CD4-positive, alpha-beta T cell (primary cell): Measurements from ENCODE around the gene DNMT3A. TPM values are rescaled to one million over a fixed set of nuclear protein-coding genes. Genes with fewer than 3 reads are reported as not detected.

Experiments used
- ATAC-seq: fragments of 200-7000 bp; cut with Tn5 transposase; one replicate; pipeline ENCODE4 v1.10.0; 2022; ENCODE audit warnings: mild to moderate bottlenecking; ENCODE audit not compliant: poor library complexity
- CTCF ChIA-PET: fragments of 350-600 bp; sonication (Branson Sonifier 250); formaldehyde crosslinking; loops from one replicate; lab custom pipeline; 2021; ENCODE audit warnings: antibody characterized with exemption, inconsistent platforms; lab: Charles Lee
- POLR2A ChIA-PET: fragments of 350-600 bp; sonication (Branson Sonifier 250); formaldehyde crosslinking; loops from one replicate; lab custom pipeline; 2021; ENCODE audit warnings: antibody characterized with exemption, inconsistent platforms; lab: Charles Lee
- DNase-seq, 14 experiments: peaks; one replicate each; pipeline ENCODE4 v3.0.0-alpha.2; 2013 to 2020; ENCODE audit warnings: mixed read lengths in 2 of 14
- H3K27ac ChIP-seq, 2 donors: one replicate each; pipeline versions ENCODE4 v1.5.1 to v1.7.0; 2013; ENCODE audit warnings: low read length in 2 of 2, low read depth in 1 of 2, mild to moderate bottlenecking in 1 of 2
- H3K27me3 ChIP-seq, 2 experiments: 1 replicate in 1 of 2; 2 replicates in 1 of 2; pipeline versions ENCODE4 v1.6.1 to v1.7.0; 2013; ENCODE audit warnings: low read length in 2 of 2, control low read depth in 1 of 2, mild to moderate bottlenecking in 1 of 2, moderate library complexity in 1 of 2; ENCODE audit not compliant: insufficient read depth in 2 of 2, control insufficient read depth in 1 of 2
- H3K36me3 ChIP-seq: one replicate; pipeline ENCODE4 v1.6.1; 2013; ENCODE audit warnings: low read length, control low read depth; ENCODE audit not compliant: insufficient read depth
- H3K4me1 ChIP-seq: one replicate; pipeline ENCODE4 v1.6.1; 2013; ENCODE audit warnings: low read length, control low read depth; ENCODE audit not compliant: insufficient read depth
- H3K4me3 ChIP-seq: one replicate; pipeline ENCODE4 v1.5.1; 2013; ENCODE audit warnings: mild to moderate bottlenecking, low read length, moderate library complexity
- H3K9me3 ChIP-seq, 2 experiments: 1 replicate in 1 of 2; 2 replicates in 1 of 2; pipeline versions ENCODE4 v1.6.1 to v1.7.0; 2013; ENCODE audit warnings: low read length in 2 of 2, mild to moderate bottlenecking in 2 of 2, control low read depth in 1 of 2, moderate library complexity in 1 of 2; ENCODE audit not compliant: control insufficient read depth in 1 of 2, insufficient read depth in 1 of 2
- H3K27ac Mint-ChIP-seq: one replicate; pipeline ENCODE4 v1.8.0; 2020; ENCODE audit warnings: mixed read lengths
- H3K27me3 Mint-ChIP-seq: one replicate; pipeline ENCODE4 v1.8.0; 2021; ENCODE audit warnings: mixed read lengths
- H3K36me3 Mint-ChIP-seq: one replicate; pipeline ENCODE4 v1.8.0; 2021; ENCODE audit warnings: low read depth, mixed read lengths
- H3K4me1 Mint-ChIP-seq: one replicate; pipeline ENCODE4 v1.8.0; 2021; ENCODE audit warnings: low read depth, mixed read lengths
- H3K4me3 Mint-ChIP-seq: one replicate; pipeline ENCODE4 v1.8.0; 2020; ENCODE audit warnings: mild to moderate bottlenecking, mixed read lengths
- H3K9me3 Mint-ChIP-seq: one replicate; pipeline ENCODE4 v1.8.0; 2020; ENCODE audit warnings: mixed read lengths
- intact Hi-C, 2 experiments: fragments of 100-400 bp; cut with DNase I in 1 of 2; cut with micrococcal nuclease in 1 of 2; formaldehyde crosslinking; loops; one replicate each; pipeline versions ENCODE4 v1.15.1 to v1.9.0; 2023 to 2025; cut with DNase I, micrococcal nuclease
- total RNA-seq, 174 experiments: library from RNA in 2 of 174; stranded (reverse) in 2 of 174; gene quantifications; one replicate each; pipeline ENCODE4 v1.2.3 and lab custom pipeline; 2021 to 2026
- TF ChIP-seq, protein P1 (sequence below): fragments of 200-600 bp; IDR thresholded peaks from one replicate; pipeline ENCODE4 v1.8.0; 2022; ENCODE audit warnings: antibody characterized with exemption, mild to moderate bottlenecking

The DNMT3A gene
- total RNA-seq, 2 experiments from 2014 or later: 57.1 to 62.1 TPM

DNA sequence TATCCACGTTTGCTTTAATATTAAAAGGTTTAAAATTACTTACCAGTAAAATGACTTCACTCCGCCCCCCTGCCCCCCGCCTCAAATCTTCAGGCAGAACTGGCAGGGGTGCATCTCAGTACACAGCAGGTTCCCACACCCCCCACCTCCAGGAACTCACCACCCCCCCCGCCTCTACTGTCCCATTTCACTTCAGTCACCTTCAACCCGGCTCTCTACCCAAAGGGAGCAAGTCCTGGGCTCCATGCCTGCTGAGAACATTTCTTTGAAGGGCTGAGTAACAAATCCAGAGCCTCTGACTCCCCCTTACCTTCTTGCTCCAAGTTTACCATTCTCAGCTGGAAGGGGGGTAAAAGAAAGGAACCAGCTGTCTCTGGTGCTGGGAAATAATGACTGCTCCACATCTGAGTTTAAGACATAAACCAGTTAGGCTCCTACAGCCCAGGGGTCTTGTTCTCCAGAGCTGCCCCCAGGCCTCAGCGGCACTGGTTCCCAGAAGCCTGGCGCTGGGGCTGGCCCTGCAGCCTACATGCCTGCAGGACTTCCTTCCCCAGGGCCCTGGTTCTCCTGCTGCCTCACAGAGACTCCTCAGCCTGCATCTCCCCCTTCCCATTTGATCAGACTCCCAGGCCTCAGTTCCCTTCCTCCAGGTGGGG, 42.8 kb downstream of the DNMT3A start:
- H3K27me3 Mint-ChIP-seq: no peaks in the 10 kb centered on the region
- peaks cover 71% of the 10 kb centered on the region for H3K36me3 Mint-ChIP-seq
- H3K9me3 Mint-ChIP-seq: no peaks in the 10 kb centered on the region
- H3K9me3 ChIP-seq: no peaks in the 10 kb centered on the region
- H3K27ac Mint-ChIP-seq: peak overlapping the region; percentile 56
- DNase-seq: no peak
- no peak overlapping the region for H3K4me3 Mint-ChIP-seq
- intact Hi-C loops: no loop called here
- no peaks in the 10 kb centered on the region for H3K27me3 ChIP-seq
- CTCF ChIA-PET: no interaction called here
- TF ChIP-seq, protein P1, sequence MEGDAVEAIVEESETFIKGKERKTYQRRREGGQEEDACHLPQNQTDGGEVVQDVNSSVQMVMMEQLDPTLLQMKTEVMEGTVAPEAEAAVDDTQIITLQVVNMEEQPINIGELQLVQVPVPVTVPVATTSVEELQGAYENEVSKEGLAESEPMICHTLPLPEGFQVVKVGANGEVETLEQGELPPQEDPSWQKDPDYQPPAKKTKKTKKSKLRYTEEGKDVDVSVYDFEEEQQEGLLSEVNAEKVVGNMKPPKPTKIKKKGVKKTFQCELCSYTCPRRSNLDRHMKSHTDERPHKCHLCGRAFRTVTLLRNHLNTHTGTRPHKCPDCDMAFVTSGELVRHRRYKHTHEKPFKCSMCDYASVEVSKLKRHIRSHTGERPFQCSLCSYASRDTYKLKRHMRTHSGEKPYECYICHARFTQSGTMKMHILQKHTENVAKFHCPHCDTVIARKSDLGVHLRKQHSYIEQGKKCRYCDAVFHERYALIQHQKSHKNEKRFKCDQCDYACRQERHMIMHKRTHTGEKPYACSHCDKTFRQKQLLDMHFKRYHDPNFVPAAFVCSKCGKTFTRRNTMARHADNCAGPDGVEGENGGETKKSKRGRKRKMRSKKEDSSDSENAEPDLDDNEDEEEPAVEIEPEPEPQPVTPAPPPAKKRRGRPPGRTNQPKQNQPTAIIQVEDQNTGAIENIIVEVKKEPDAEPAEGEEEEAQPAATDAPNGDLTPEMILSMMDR: no peak
- no peak for ATAC-seq
- H3K4me1 ChIP-seq: peaks cover 60% of the 10 kb centered on the region
- H3K36me3 ChIP-seq: peaks cover 40% of the 10 kb centered on the region
- no peak overlapping the region for H3K4me3 ChIP-seq
- H3K4me1 Mint-ChIP-seq: peaks cover 44% of the 10 kb centered on the region
- H3K27ac ChIP-seq: no peak overlapping the region
- POLR2A ChIA-PET: interaction anchor here (0.9 kb wide), 1 partner anchor 13 kb away, joined by 3 read pairs; no protein-coding TSS in a partner anchor

DNA sequence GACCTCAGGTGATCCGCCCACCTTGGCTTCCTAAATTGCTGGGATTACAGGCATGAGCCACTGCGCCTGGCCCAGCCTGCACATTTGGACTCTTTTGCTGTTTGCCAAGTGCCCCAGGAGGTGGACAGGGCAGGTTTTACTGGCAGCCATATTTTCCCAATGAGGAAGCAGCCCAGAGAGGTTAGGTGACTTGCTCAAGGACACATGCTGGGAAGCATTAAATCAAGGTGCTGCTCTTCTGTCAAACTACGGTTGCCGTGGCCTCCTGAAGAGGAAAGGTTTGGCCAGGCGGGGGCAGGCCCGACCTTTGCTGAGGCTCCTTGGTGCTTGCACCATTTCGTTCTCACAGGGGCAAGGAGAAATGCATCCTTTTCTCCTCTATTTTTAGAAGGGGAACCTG, 44.0 kb downstream of the DNMT3A start:
- Histone ChIP-seq H3K9me3 (no peaks in the 10 kb centered on the region), H3K36me3 (peaks cover 31% of the 10 kb centered on the region), H3K27ac (no peak overlapping the region), H3K27me3 (no peaks in the 10 kb centered on the region), H3K4me1 (peaks cover 63% of the 10 kb centered on the region), H3K4me3 (no peak overlapping the region)
- Mint-ChIP-seq H3K36me3 (peaks cover 59% of the 10 kb centered on the region), H3K4me3 (no peak overlapping the region), H3K27me3 (no peaks in the 10 kb centered on the region), H3K9me3 (no peaks in the 10 kb centered on the region), H3K4me1 (peaks cover 50% of the 10 kb centered on the region), H3K27ac (peak overlapping the region; percentile 56)
- TF ChIP-seq, protein P1: no peak
- no peak for ATAC-seq
- no peak for DNase-seq
- ChIA-PET CTCF (no interaction called here), POLR2A (interaction anchor here (4.2 kb wide), 1 partner anchor 25 kb away, joined by 76 read pairs; no protein-coding TSS in a partner anchor)
- intact Hi-C loops: no loop called here

DNA sequence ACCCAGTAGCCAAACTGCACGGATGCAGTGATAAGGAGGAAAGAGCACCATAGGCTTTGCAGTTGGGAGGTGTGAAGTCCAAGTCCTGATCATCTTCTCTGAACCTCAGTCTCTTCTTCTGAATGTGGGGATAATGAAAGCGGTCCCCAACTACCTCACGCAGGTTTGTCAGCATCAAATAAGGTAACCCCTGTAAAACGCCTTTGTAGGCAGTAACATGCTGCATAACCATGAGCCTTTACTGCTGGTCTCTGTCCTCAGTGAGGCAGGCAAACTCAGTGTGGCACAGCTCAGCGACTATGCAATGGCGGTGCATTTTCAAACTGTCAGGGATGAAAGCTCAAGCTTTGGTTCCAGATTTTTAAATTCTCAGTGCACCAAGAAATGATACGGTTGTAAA, 46.1 kb downstream of the DNMT3A start:
- CTCF ChIA-PET: interaction anchor here (0.6 to 1.8 kb wide), 2 partner anchors 18 to 66 kb away, joined by 3 to 4 read pairs; no protein-coding TSS in a partner anchor
- POLR2A ChIA-PET: interaction anchor here (1.4 to 4.2 kb wide), 12 partner anchors 10 to 80 kb away, joined by 4 to 88 read pairs (median 14); no protein-coding TSS in a partner anchor
- peak overlapping the region; percentile 88 for H3K4me3 Mint-ChIP-seq
- Histone ChIP-seq H3K36me3 (peaks cover 29% of the 10 kb centered on the region), H3K9me3 (no peaks in the 10 kb centered on the region), H3K27me3 (no peaks in the 10 kb centered on the region), H3K27ac (peak overlapping the region; percentile 90 to 91), H3K4me3 (peak overlapping the region; percentile 40), H3K4me1 (peaks cover 62% of the 10 kb centered on the region)
- peak overlapping the region; percentile 99 for H3K27ac Mint-ChIP-seq
- TF ChIP-seq, protein P1: no peak
- peaks cover 44% of the 10 kb centered on the region for H3K4me1 Mint-ChIP-seq
- peaks cover 43% of the 10 kb centered on the region for H3K36me3 Mint-ChIP-seq
- H3K9me3 Mint-ChIP-seq: no peaks in the 10 kb centered on the region
- DNase-seq: no peak
- ATAC-seq: peak; percentile 6
- intact Hi-C loops: loop anchor here (2.0 kb wide), 2 partner anchors 17 to 21 kb away; no protein-coding TSS in a partner anchor
- no peaks in the 10 kb centered on the region for H3K27me3 Mint-ChIP-seq
